Measurements from ENCODE around the gene EIF2AK2.

DNA sequence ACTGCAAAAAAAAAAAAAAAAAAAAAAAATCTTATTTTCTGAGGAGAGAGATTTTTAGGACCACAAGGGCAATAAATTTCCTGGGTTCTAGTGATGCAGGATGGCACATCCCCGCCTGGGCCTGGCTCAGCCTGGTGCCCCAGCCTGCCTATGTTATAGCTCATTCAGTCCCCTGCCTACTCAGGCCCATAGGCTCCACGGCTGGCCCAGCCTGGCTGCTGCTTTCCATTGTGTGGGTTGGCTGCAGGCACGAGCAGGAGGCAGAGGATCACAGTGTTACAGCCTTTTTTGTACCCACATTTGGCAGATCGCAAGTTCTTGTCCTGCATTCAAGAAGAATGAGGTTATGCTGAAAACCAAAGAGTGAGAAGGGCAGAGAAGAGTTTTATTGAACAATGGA is 34.5 kb upstream of the EIF2AK2 start:
- no peak for TF ChIP-seq TAF1 (IDR thresholded peaks at IDR 0.05; ENCODE audit: low read depth, low read length)
- no peak for TF ChIP-seq POLR2AphosphoS5 (IDR thresholded peaks at IDR 0.05; ENCODE audit: low read depth, low read length)
- TF ChIP-seq POLR2A (IDR thresholded peaks at IDR 0.05; ENCODE audit: low read depth, low read length) = no peak
- TF ChIP-seq SPI1 (IDR thresholded peaks at IDR 0.05; ENCODE audit: low read depth, low read length) = no peak
- TF ChIP-seq PAX5 (IDR thresholded peaks at IDR 0.05; ENCODE audit: insufficient read depth, low read length, severe bottlenecking) = no peak
